MM.1S (cell line): ENCODE measurements around the gene APOBEC4.

Experiments used
- DNase-seq: peaks from one replicate; pipeline ENCODE4 v3.0.0-alpha.2; 2015
- H2AFZ ChIP-seq: fragments of 300-600 bp; sonication (generic); 2 replicates; pipeline ENCODE4 v1.6.0; 2016; ENCODE audit warnings: antibody characterized with exemption, low read length
- H3F3A ChIP-seq: fragments of 300-600 bp; sonication (generic); 2 replicates; pipeline ENCODE4 v1.6.1; 2016; ENCODE audit warnings: mild to moderate bottlenecking, antibody characterized with exemption, low read length, moderate library complexity, mixed read lengths; ENCODE audit not compliant: insufficient read depth
- H3K27ac ChIP-seq: fragments of 300-600 bp; sonication (generic); 2 replicates; pipeline ENCODE4 v1.5.1; 2016; ENCODE audit warnings: mild to moderate bottlenecking, low read length
- H3K27me3 ChIP-seq: fragments of 300-600 bp; sonication (generic); replicated peaks from 2 replicates; pipeline ENCODE4 v1.6.0; 2016; ENCODE audit warnings: low read length; ENCODE audit not compliant: insufficient read depth
- H3K36me3 ChIP-seq: fragments of 300-600 bp; sonication (generic); replicated peaks from 2 replicates; pipeline ENCODE4 v1.6.1; 2016; ENCODE audit warnings: mild to moderate bottlenecking, low read length, mixed read lengths; ENCODE audit not compliant: insufficient read depth
- H3K4me1 ChIP-seq: fragments of 300-600 bp; sonication (generic); 2 replicates; pipeline ENCODE4 v1.6.1; 2016; ENCODE audit warnings: low read length, mixed read lengths
- H3K4me2 ChIP-seq: fragments of 300-600 bp; sonication (generic); 2 replicates; pipeline ENCODE4 v1.6.0; 2016; ENCODE audit warnings: low read depth, low read length
- H3K4me3 ChIP-seq: fragments of 300-600 bp; sonication (generic); 2 replicates; pipeline ENCODE4 v1.5.1; 2016; ENCODE audit warnings: low read length, mixed read lengths
- H3K79me2 ChIP-seq: fragments of 300-600 bp; sonication (generic); 2 replicates; pipeline ENCODE4 v1.6.1; 2016; ENCODE audit warnings: mixed run types, low read length, mixed read lengths
- H3K9ac ChIP-seq: fragments of 300-600 bp; sonication (generic); 2 replicates; pipeline ENCODE4 v1.6.1; 2016; ENCODE audit warnings: low read length, mixed read lengths
- H3K9me2 ChIP-seq: fragments of 300-600 bp; sonication (generic); replicated peaks from 2 replicates; pipeline ENCODE4 v1.6.1; 2016; ENCODE audit warnings: mild to moderate bottlenecking, low read length, mixed read lengths; ENCODE audit not compliant: insufficient read depth
- H3K9me3 ChIP-seq: fragments of 300-600 bp; sonication (generic); replicated peaks from 2 replicates; pipeline ENCODE4 v1.6.1; 2016; ENCODE audit warnings: mild to moderate bottlenecking, low read length, mixed read lengths; ENCODE audit not compliant: insufficient read depth
- H4K20me1 ChIP-seq: fragments of 300-600 bp; sonication (generic); 2 replicates; pipeline ENCODE4 v1.6.1; 2016; ENCODE audit warnings: mild to moderate bottlenecking, low read length, moderate library complexity, mixed read lengths; ENCODE audit not compliant: insufficient read depth
- EZH2 ChIP-seq: fragments of 300-600 bp; sonication (generic); optimal IDR thresholded peaks from 2 replicates; pipeline ENCODE3; 2017; ENCODE audit warnings: low read depth, mild to moderate bottlenecking, antibody characterized with exemption, low read length, mixed read lengths
- EZH2phosphoT487 ChIP-seq: fragments of 300-600 bp; sonication (generic); IDR thresholded peaks from 2 replicates; pipeline ENCODE4 v1.6.1; 2018; ENCODE audit warnings: antibody characterized with exemption, low read length
- TF ChIP-seq, protein P1 (sequence below): fragments of 300-600 bp; sonication (generic); IDR thresholded peaks from 2 replicates; pipeline ENCODE4 v1.5.1; 2016; ENCODE audit warnings: antibody characterized with exemption, low read length, mixed read lengths

Gene APOBEC4

DNA sequence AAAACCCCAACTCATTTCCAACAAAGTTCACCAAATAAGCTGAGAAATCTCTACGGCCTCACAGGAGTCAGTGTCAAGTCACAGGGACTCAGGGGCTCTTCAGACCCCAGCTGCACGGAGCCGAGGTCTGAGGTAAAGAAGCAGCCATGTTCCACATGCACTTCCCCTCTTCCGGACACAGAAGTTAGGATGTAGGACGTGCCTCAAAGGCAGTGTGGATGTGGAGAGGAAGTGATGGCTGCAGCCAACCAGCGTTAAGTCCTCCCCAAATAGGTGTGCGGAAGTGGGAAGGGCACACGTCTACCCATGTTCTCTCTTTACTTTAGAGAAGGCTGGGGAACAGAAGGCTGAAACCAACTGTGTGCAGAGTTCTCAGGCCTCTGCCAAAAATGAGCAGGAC is 48.3 kb downstream of the APOBEC4 start:
- Histone ChIP-seq H3K4me1 (peaks cover 18% of the 10 kb centered on the region), H3K9me2 (no peaks in the 10 kb centered on the region), H3K36me3 (no peaks in the 10 kb centered on the region), H3K9me3 (no peaks in the 10 kb centered on the region), H3F3A (no peaks in the 10 kb centered on the region), H3K79me2 (no peaks in the 10 kb centered on the region), H3K4me2 (no peak overlapping the region), H4K20me1 (no peaks in the 10 kb centered on the region), H2AFZ (no peak overlapping the region), H3K9ac (no peak overlapping the region), H3K4me3 (no peak overlapping the region), H3K27ac (no peak overlapping the region), H3K27me3 (no peaks in the 10 kb centered on the region)
- TF ChIP-seq EZH2phosphoT487 (no peak), EZH2 (no peak)
- TF ChIP-seq, protein P1, sequence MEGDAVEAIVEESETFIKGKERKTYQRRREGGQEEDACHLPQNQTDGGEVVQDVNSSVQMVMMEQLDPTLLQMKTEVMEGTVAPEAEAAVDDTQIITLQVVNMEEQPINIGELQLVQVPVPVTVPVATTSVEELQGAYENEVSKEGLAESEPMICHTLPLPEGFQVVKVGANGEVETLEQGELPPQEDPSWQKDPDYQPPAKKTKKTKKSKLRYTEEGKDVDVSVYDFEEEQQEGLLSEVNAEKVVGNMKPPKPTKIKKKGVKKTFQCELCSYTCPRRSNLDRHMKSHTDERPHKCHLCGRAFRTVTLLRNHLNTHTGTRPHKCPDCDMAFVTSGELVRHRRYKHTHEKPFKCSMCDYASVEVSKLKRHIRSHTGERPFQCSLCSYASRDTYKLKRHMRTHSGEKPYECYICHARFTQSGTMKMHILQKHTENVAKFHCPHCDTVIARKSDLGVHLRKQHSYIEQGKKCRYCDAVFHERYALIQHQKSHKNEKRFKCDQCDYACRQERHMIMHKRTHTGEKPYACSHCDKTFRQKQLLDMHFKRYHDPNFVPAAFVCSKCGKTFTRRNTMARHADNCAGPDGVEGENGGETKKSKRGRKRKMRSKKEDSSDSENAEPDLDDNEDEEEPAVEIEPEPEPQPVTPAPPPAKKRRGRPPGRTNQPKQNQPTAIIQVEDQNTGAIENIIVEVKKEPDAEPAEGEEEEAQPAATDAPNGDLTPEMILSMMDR = no peak
- DNase-seq = no peak

DNA sequence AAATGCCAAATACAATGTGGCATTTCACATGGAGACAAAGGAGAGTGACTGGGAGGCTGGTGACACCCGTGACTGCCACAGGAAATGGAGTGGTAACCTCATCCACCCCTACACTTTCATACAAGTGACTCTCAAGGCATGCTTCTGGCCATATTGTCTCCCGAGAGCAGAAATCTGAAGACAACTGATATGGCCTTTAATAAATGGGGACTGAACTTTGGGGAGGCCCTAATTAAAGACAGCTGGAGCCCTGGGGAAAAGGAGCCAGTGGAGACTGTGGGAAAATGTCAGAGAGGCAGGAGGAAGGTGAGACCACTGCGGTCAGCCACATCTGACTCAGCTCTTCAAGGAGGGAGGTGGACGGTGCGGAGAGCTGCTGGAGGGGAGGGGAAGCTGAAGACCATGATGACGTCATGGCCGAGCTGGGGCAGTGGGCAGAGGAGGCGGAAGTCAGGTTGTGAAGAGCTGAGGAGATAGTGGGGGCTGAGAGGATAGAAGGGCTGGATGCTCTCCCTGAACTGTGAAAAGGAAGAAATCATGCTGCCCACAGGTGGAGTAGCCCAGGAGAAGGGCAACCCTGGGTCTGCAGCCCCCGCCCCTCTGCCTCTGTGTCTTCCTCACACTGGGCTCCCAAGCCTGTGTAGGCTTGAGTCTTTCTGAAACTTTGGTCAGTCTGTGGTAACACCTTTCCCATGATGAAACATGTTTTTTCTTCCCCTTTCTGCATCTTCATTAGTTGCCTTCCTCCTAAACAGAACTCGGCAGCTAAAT is 48.9 kb downstream of the APOBEC4 start:
- no peak overlapping the region for H3K4me3 ChIP-seq
- H2AFZ ChIP-seq = no peak overlapping the region
- H3K9me2 ChIP-seq = no peaks in the 10 kb centered on the region
- no peak overlapping the region for H3K4me2 ChIP-seq
- no peak for TF ChIP-seq EZH2
- TF ChIP-seq, protein P1 = no peak
- TF ChIP-seq EZH2phosphoT487 = no peak
- no peaks in the 10 kb centered on the region for H3K79me2 ChIP-seq
- no peaks in the 10 kb centered on the region for H3K27me3 ChIP-seq
- no peak overlapping the region for H3K27ac ChIP-seq
- H3K36me3 ChIP-seq = no peaks in the 10 kb centered on the region
- DNase-seq = no peak
- H3F3A ChIP-seq = no peaks in the 10 kb centered on the region
- no peak overlapping the region for H3K9ac ChIP-seq
- H3K9me3 ChIP-seq = no peaks in the 10 kb centered on the region
- no peaks in the 10 kb centered on the region for H4K20me1 ChIP-seq
- H3K4me1 ChIP-seq = peaks cover 18% of the 10 kb centered on the region

DNA sequence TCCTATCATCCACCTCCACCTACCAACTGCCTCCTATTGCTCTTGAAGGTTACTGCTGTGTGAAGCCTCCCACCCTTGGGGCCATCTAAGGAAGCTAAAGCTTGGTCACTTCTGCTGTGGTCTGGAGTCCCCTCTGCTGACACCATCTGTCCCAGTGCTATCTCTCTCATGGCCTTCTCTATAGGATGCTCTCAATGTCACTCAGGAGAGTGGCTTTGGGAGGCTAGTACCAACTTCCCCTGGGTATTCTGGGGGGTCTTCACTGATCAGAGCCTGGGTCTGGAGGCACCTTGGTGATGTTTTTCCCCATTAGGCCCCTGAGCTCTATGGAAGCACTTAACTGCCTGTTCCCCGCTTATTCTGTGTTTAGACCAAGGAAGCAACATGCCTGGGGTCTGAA is 50.6 kb downstream of the APOBEC4 start:
- Histone ChIP-seq H3K27me3 (no peaks in the 10 kb centered on the region), H3K79me2 (no peaks in the 10 kb centered on the region), H3K4me2 (no peak overlapping the region), H3K27ac (no peak overlapping the region), H3K9me3 (no peaks in the 10 kb centered on the region), H3K4me1 (peaks cover 29% of the 10 kb centered on the region), H3K9ac (no peak overlapping the region), H3F3A (no peaks in the 10 kb centered on the region), H4K20me1 (no peaks in the 10 kb centered on the region), H3K4me3 (no peak overlapping the region), H2AFZ (no peak overlapping the region), H3K9me2 (no peaks in the 10 kb centered on the region), H3K36me3 (no peaks in the 10 kb centered on the region)
- TF ChIP-seq, protein P1 = no peak
- TF ChIP-seq EZH2phosphoT487 (no peak), EZH2 (no peak)
- DNase-seq = no peak
